IPS-18a (cell line): ENCODE measurements around the gene NRBF2.
"Not testable (repeated sequence)": the region's sequence is repeated elsewhere in the genome, so short reads cannot be mapped to it uniquely, and the experiment has no call there.

Source experiments
- H3K27ac ChIP-seq: one replicate; pipeline ENCODE4 v1.5.1; 2013; ENCODE audit warnings: low read length
- H3K27me3 ChIP-seq: one replicate; pipeline ENCODE4 v1.6.1; 2013; ENCODE audit warnings: mild to moderate bottlenecking, low read length; ENCODE audit not compliant: control insufficient read depth, insufficient read depth
- H3K36me3 ChIP-seq: one replicate; pipeline ENCODE4 v1.6.1; 2013; ENCODE audit warnings: low read depth, low read length; ENCODE audit not compliant: control insufficient read depth
- H3K4me1 ChIP-seq: one replicate; pipeline ENCODE4 v1.6.1; 2013; ENCODE audit warnings: low read depth, low read length; ENCODE audit not compliant: control insufficient read depth
- H3K4me3 ChIP-seq: one replicate; pipeline ENCODE4 v1.5.1; 2013; ENCODE audit warnings: low read length
- H3K9ac ChIP-seq: one replicate; pipeline ENCODE4 v1.6.1; 2013; ENCODE audit warnings: mild to moderate bottlenecking, low read length, moderate library complexity
- H3K9me3 ChIP-seq: one replicate; pipeline ENCODE4 v1.6.1; 2013; ENCODE audit warnings: low read depth, low read length; ENCODE audit not compliant: control insufficient read depth

NRBF2 gene

GRCh38 chr10:63150745-63151144 lies 17.6 kb downstream of the NRBF2 start:
- peaks cover 30% of the 10 kb centered on the region for H3K36me3 ChIP-seq
- H3K4me1 ChIP-seq: no peaks in the 10 kb centered on the region
- H3K27me3 ChIP-seq: no peaks in the 10 kb centered on the region
- H3K4me3 ChIP-seq: no peak overlapping the region
- H3K9ac ChIP-seq: no peak overlapping the region
- H3K27ac ChIP-seq: no peak overlapping the region
- no peaks in the 10 kb centered on the region for H3K9me3 ChIP-seq

GRCh38 chr10:63153868-63154545 lies 20.9 kb downstream of the NRBF2 start:
- not testable (repeated sequence) for H3K4me3 ChIP-seq, H3K4me1 ChIP-seq, H3K27ac ChIP-seq, H3K27me3 ChIP-seq, H3K9me3 ChIP-seq, H3K9ac ChIP-seq
- peaks cover 30% of the 10 kb centered on the region for H3K36me3 ChIP-seq

GRCh38 chr10:63154546-63155387 lies 21.6 kb downstream of the NRBF2 start:
- Histone ChIP-seq H3K36me3 (peaks cover 30% of the 10 kb centered on the region), H3K27ac (no peak overlapping the region)

GRCh38 chr10:63155388-63156020 lies 22.4 kb downstream of the NRBF2 start:
- no peak overlapping the region for H3K4me3 ChIP-seq
- no peaks in the 10 kb centered on the region for H3K9me3 ChIP-seq
- no peak overlapping the region for H3K9ac ChIP-seq
- H3K27me3 ChIP-seq: no peaks in the 10 kb centered on the region
- H3K27ac ChIP-seq: no peak overlapping the region
- peaks cover 30% of the 10 kb centered on the region for H3K36me3 ChIP-seq
- H3K4me1 ChIP-seq: no peaks in the 10 kb centered on the region

More at GRCh38 chr10:63154546-63155387, 21.6 kb downstream of the NRBF2 start:
- Histone ChIP-seq H3K9me3 (no peaks in the 10 kb centered on the region), H3K27me3 (no peaks in the 10 kb centered on the region), H3K9ac (no peak overlapping the region), H3K4me1 (no peaks in the 10 kb centered on the region), H3K4me3 (no peak overlapping the region)

GRCh38 chr10:63156236-63156635 lies 23.1 kb downstream of the NRBF2 start:
- no peak overlapping the region for H3K4me3 ChIP-seq
- no peak overlapping the region for H3K27ac ChIP-seq
- no peak overlapping the region for H3K9ac ChIP-seq
- H3K27me3 ChIP-seq: no peaks in the 10 kb centered on the region
- H3K9me3 ChIP-seq: no peaks in the 10 kb centered on the region
- H3K36me3 ChIP-seq: peaks cover 27% of the 10 kb centered on the region
- no peaks in the 10 kb centered on the region for H3K4me1 ChIP-seq

GRCh38 chr10:63157845-63158624 lies 24.9 kb downstream of the NRBF2 start:
- Histone ChIP-seq H3K4me3 (no peak overlapping the region), H3K9me3 (no peaks in the 10 kb centered on the region), H3K27ac (no peak overlapping the region), H3K27me3 (no peaks in the 10 kb centered on the region), H3K36me3 (peaks cover 17% of the 10 kb centered on the region), H3K9ac (no peak overlapping the region), H3K4me1 (no peaks in the 10 kb centered on the region)

GRCh38 chr10:63161592-63161991 lies 28.5 kb downstream of the NRBF2 start:
- Histone ChIP-seq H3K27ac (no peak overlapping the region), H3K9me3 (no peaks in the 10 kb centered on the region), H3K4me1 (no peaks in the 10 kb centered on the region), H3K27me3 (no peaks in the 10 kb centered on the region), H3K36me3 (peaks cover 5% of the 10 kb centered on the region), H3K4me3 (no peak overlapping the region), H3K9ac (no peak overlapping the region)

GRCh38 chr10:63164166-63164623 lies 31.1 kb downstream of the NRBF2 start:
- Histone ChIP-seq H3K4me3 (no peak overlapping the region), H3K9ac (no peak overlapping the region), H3K4me1 (no peaks in the 10 kb centered on the region), H3K36me3 (peaks cover 25% of the 10 kb centered on the region), H3K27ac (no peak overlapping the region), H3K9me3 (no peaks in the 10 kb centered on the region), H3K27me3 (no peaks in the 10 kb centered on the region)

- Histone ChIP-seq H3K27me3 (no peaks in the 10 kb centered on the region), H3K9ac (no peak overlapping the region), H3K4me3 (no peak overlapping the region), H3K27ac (no peak overlapping the region), H3K9me3 (no peaks in the 10 kb centered on the region), H3K4me1 (no peaks in the 10 kb centered on the region), H3K36me3 (peaks cover 35% of the 10 kb centered on the region)
Measured at GRCh38 chr10:63165249-63165648, 32.1 kb downstream of the NRBF2 start.

- Histone ChIP-seq H3K4me3 (no peak overlapping the region), H3K27ac (no peak overlapping the region), H3K4me1 (no peaks in the 10 kb centered on the region), H3K27me3 (no peaks in the 10 kb centered on the region), H3K9me3 (no peaks in the 10 kb centered on the region), H3K36me3 (peaks cover 50% of the 10 kb centered on the region), H3K9ac (no peak overlapping the region)
Measured at GRCh38 chr10:63166742-63167258, 33.7 kb downstream of the NRBF2 start.
